NCI-H460 (cell line): ENCODE results near the gene TLE3. TPM values are rescaled to one million over a fixed set of nuclear protein-coding genes. Genes with fewer than 3 reads are reported as not detected.

Source experiments
- DNase-seq: peaks from one replicate; pipeline ENCODE4 v3.0.0-alpha.2; 2016; ENCODE audit warnings: low read depth; ENCODE audit errors: extremely low read depth
- total RNA-seq: library from RNA; depleted of rRNA; stranded (reverse); fragments of >200 nt; shearing (Covaris generic); gene quantifications from 2 replicates; pipeline ENCODE4 v1.2.3, GENCODE V29; 2014

Gene TLE3
- total RNA-seq, 1 experiment from 2014 or later, result 33.7 TPM

- DNase-seq, result no peak
Measured at GRCh38 chr15:70066004-70066403, 31.7 kb downstream of the TLE3 start.

GRCh38 chr15:70065006-70065722 is 32.6 kb downstream of the TLE3 start:
- DNase-seq, result no peak

- no peak for DNase-seq
Measured at GRCh38 chr15:70064441-70064840, 33.3 kb downstream of the TLE3 start.

GRCh38 chr15:70063980-70064379 is 33.7 kb downstream of the TLE3 start:
- DNase-seq, result no peak

- DNase-seq, result no peak
Measured at GRCh38 chr15:70063261-70063925, 34.3 kb downstream of the TLE3 start.

GRCh38 chr15:70062321-70062956 is 35.3 kb downstream of the TLE3 start:
- no peak for DNase-seq

- no peak for DNase-seq
Measured at GRCh38 chr15:70061696-70062270, 35.9 kb downstream of the TLE3 start.

GRCh38 chr15:70060993-70061305 is 36.8 kb downstream of the TLE3 start:
- no peak for DNase-seq

GRCh38 chr15:70060214-70060992 is 37.3 kb downstream of the TLE3 start:
- no peak for DNase-seq

GRCh38 chr15:70059476-70060213 is 38.1 kb downstream of the TLE3 start:
- no peak for DNase-seq

GRCh38 chr15:70058642-70059360 is 38.9 kb downstream of the TLE3 start:
- DNase-seq, result no peak

- no peak for DNase-seq
Measured at GRCh38 chr15:70057931-70058641, 39.6 kb downstream of the TLE3 start.

- DNase-seq, result no peak
Measured at GRCh38 chr15:70056091-70056680, 41.5 kb downstream of the TLE3 start.

GRCh38 chr15:70055601-70056051 is 42.1 kb downstream of the TLE3 start:
- no peak for DNase-seq

GRCh38 chr15:70054884-70055387 is 42.8 kb downstream of the TLE3 start:
- no peak for DNase-seq

- no peak for DNase-seq
Measured at GRCh38 chr15:70054366-70054765, 43.4 kb downstream of the TLE3 start.

- DNase-seq, result no peak
Measured at GRCh38 chr15:70053716-70054229, 43.9 kb downstream of the TLE3 start.
